Spleen (tissue), 7 donors: ENCODE results near the gene ZFYVE28.
"Not testable (repeated sequence)": the region's sequence is repeated elsewhere in the genome, so short reads cannot be mapped to it uniquely, and the experiment has no call there.

Experiments
- CTCF ChIP-seq, 11 experiments: fragments of 200-600 bp in 7 of 11; fragments of 450-650 bp in 4 of 11; sonication (generic) in 4 of 11; IDR thresholded peaks in 8 of 11; conservative IDR thresholded peaks in 3 of 11; 1 replicate in 7 of 11; 2 replicates in 4 of 11; pipeline versions ENCODE4 v1.4.0 to v1.8.0; 2016 to 2021; ENCODE audit warnings: antibody characterized with exemption in 11 of 11, inconsistent platforms in 4 of 11, mild to moderate bottlenecking in 1 of 11
- POLR2A ChIP-seq, 3 donors: fragments of 450-650 bp; IDR thresholded peaks; one replicate each; pipeline ENCODE4 v1.5.1; 2017; ENCODE audit warnings: antibody characterized with exemption in 3 of 3, mild to moderate bottlenecking in 1 of 3
- POLR2AphosphoS5 ChIP-seq, 3 donors: sonication (generic); formaldehyde crosslinking; IDR thresholded peaks; one replicate each; pipeline ENCODE4 v1.5.1; 2017; ENCODE audit warnings: antibody characterized with exemption in 3 of 3
- donor health status: DM: no; HTN: no; CAD: no; lungs with moderate emphysema.
- donor health status: DM: no; HTN: no; CAD: no.
- donor health status: DM: no; HTN: no; CAD: no.

- TF ChIP-seq CTCF (IDR thresholded peaks at IDR 0.05 in 8 of 11, conservative IDR thresholded peaks at IDR 0.05 in 3 of 11); POLR2A (IDR thresholded peaks at IDR 0.05); POLR2AphosphoS5 (IDR thresholded peaks at IDR 0.05): not testable (repeated sequence)
Measured at GRCh38 chr4:2275044-2275397, 143.4 kb downstream of the ZFYVE28 start.
